ENCODE data around the gene IL18.

GRCh38 chr11:112177589-112177988 lies 13.7 kb upstream of the IL18 start:
- TF ChIP-seq, protein P1, sequence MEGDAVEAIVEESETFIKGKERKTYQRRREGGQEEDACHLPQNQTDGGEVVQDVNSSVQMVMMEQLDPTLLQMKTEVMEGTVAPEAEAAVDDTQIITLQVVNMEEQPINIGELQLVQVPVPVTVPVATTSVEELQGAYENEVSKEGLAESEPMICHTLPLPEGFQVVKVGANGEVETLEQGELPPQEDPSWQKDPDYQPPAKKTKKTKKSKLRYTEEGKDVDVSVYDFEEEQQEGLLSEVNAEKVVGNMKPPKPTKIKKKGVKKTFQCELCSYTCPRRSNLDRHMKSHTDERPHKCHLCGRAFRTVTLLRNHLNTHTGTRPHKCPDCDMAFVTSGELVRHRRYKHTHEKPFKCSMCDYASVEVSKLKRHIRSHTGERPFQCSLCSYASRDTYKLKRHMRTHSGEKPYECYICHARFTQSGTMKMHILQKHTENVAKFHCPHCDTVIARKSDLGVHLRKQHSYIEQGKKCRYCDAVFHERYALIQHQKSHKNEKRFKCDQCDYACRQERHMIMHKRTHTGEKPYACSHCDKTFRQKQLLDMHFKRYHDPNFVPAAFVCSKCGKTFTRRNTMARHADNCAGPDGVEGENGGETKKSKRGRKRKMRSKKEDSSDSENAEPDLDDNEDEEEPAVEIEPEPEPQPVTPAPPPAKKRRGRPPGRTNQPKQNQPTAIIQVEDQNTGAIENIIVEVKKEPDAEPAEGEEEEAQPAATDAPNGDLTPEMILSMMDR (optimal IDR thresholded peaks at IDR 0.05 in 1 of 3, IDR thresholded peaks at IDR 0.05 in 1 of 3, conservative IDR thresholded peaks at IDR 0.05 in 1 of 3; ENCODE audit: extremely low read depth in 1 of 3, insufficient read depth in 2 of 3, low read length in 3 of 3) = no peak
- no peak for TF ChIP-seq EZH2 (IDR thresholded peaks at IDR 0.05; ENCODE audit: low read length)
